NOMO-1 treated with dmso at 0.1 percent for 144 hours (cell line): ENCODE measurements around the gene PLEK2.

Experiments
- DNase-seq: peaks from one replicate; lab custom pipeline; 2025; ENCODE audit not compliant: unreplicated experiment; lab: John Stamatoyannopoulos, UW

The PLEK2 gene

GRCh38 chr14:67405771-67406170 is 6.2 kb downstream of the PLEK2 start:
- no peak for DNase-seq

- no peak for DNase-seq
These were observed 11.5 kb downstream of the PLEK2 start for GRCh38 chr14:67400434-67400833.

GRCh38 chr14:67397536-67397935 is 14.4 kb downstream of the PLEK2 start:
- no peak for DNase-seq

- DNase-seq, result no peak
These were observed 15.5 kb downstream of the PLEK2 start for GRCh38 chr14:67396381-67396970.

GRCh38 chr14:67395876-67396189 is 16.1 kb downstream of the PLEK2 start:
- no peak for DNase-seq

- no peak for DNase-seq
These were observed 16.7 kb downstream of the PLEK2 start for GRCh38 chr14:67395086-67395875.

GRCh38 chr14:67393689-67394088 is 18.3 kb downstream of the PLEK2 start:
- no peak for DNase-seq

- DNase-seq, result no peak
These were observed 19.2 kb downstream of the PLEK2 start for GRCh38 chr14:67392800-67393199.

GRCh38 chr14:67392123-67392522 is 19.8 kb downstream of the PLEK2 start:
- no peak for DNase-seq

GRCh38 chr14:67391268-67391667 is 20.7 kb downstream of the PLEK2 start:
- no peak for DNase-seq

GRCh38 chr14:67389811-67390534 is 22.0 kb downstream of the PLEK2 start:
- DNase-seq, result no peak

- no peak for DNase-seq
These were observed 22.7 kb downstream of the PLEK2 start for GRCh38 chr14:67389275-67389674.

- no peak for DNase-seq
These were observed 24.8 kb downstream of the PLEK2 start for GRCh38 chr14:67387195-67387594.

GRCh38 chr14:67385618-67386017 is 26.3 kb downstream of the PLEK2 start:
- no peak for DNase-seq

- no peak for DNase-seq
These were observed 26.8 kb downstream of the PLEK2 start for GRCh38 chr14:67385120-67385519.

GRCh38 chr14:67377916-67378315 is 34.0 kb downstream of the PLEK2 start:
- DNase-seq, result no peak

GRCh38 chr14:67373347-67373746 is 38.6 kb downstream of the PLEK2 start:
- no peak for DNase-seq

- DNase-seq, result no peak
These were observed 39.1 kb downstream of the PLEK2 start for GRCh38 chr14:67372833-67373232.

GRCh38 chr14:67371247-67372148 is 40.5 kb downstream of the PLEK2 start:
- DNase-seq, result no peak

GRCh38 chr14:67370830-67371229 is 41.1 kb downstream of the PLEK2 start:
- DNase-seq, result no peak

- DNase-seq, result no peak
These were observed 46.5 kb downstream of the PLEK2 start for GRCh38 chr14:67365476-67365875.
